ENCODE results near the gene C4B.
A peak's percentile ranks its signal among the peaks of the same experiment; 100 is the strongest.
"Not testable (repeated sequence)": the region's sequence is repeated elsewhere in the genome, so short reads cannot be mapped to it uniquely, and the experiment has no call there.

The C4B gene

DNA sequence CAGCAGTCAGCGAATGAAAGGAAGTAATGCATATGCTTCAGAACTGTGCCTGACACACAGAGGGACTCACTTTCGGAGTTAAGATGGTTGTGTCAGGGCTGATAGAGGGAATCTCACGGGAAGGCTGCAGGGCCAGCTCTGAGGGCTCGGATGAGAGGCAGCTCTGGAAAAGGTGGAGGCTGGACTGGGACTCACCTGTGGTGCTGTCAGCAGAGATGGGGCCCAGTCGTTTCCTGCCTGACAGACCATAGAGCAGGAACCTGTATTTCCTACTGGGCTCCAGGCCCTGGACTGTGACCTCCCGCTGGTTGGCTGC lies 32.9 kb downstream of the C4B start:
- no peak for DNase-seq (ENCODE audit: low read depth)
- H3K4me1 ChIP-seq (ENCODE audit: control insufficient read depth, insufficient read depth, low read length): peaks cover 22% of the 10 kb centered on the region
- H3K4me3 ChIP-seq (ENCODE audit: low read length): no peak overlapping the region
- no peaks in the 10 kb centered on the region for H3K36me3 ChIP-seq (ENCODE audit: control insufficient read depth, insufficient read depth, low read length, severe bottlenecking)
- H3K9ac ChIP-seq (ENCODE audit: low read length): peak overlapping the region; percentile 78
- H3K9me3 ChIP-seq (ENCODE audit: control insufficient read depth, low read length): no peaks in the 10 kb centered on the region
- H3K27me3 ChIP-seq (replicated peaks; ENCODE audit: control insufficient read depth, insufficient read depth, low read length): no peaks in the 10 kb centered on the region

DNA sequence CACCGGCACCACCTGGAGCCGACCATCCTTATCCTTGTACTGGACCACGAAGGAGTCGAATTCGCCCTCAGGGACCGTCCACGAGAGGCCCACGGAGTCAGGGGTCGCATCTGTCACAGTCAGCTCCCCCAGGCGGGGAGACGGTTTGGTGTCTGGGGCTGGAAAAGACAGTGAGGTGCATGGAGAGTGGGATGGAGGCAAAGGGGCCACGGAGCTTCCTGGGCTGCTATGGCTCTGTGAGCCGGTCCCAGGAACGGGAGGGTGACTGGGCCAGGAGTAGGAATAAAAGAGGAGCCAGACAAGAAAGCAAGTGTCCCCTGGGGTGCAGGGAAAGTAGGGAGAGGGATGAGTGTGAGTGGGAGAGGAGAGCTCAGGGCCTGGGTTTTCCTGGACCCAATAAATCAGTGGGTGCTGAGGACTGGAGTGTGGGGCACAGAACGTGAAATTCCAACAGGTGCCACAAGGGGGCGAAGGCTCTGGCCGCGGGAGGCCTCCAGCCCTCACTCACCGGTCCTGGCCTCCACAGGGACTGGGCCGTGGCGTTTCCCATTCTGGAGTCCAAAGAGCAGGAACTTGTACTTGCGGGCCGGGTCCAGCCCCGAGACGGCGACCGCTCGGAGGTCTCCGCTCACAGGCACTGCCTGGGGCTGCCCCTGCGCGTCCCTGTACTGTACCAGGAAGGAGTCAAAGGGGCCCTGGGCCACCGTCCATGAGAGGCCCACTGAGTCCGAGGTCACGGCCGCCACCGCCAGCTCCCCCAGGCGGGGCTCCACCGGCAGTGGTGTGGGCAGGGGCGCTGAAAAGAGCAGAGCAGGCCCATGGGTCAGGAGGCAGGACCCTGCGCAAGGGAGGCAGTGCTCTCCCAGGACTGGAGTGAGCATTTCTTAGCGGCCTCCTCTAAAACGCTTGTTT lies 33.5 kb downstream of the C4B start:
- Histone ChIP-seq H3K36me3 (ENCODE audit: control insufficient read depth, insufficient read depth, low read length, severe bottlenecking) (no peaks in the 10 kb centered on the region), H3K27me3 (replicated peaks; ENCODE audit: control insufficient read depth, insufficient read depth, low read length) (no peaks in the 10 kb centered on the region), H3K9me3 (ENCODE audit: control insufficient read depth, low read length) (no peaks in the 10 kb centered on the region), H3K4me3 (ENCODE audit: low read length) (no peak overlapping the region), H3K9ac (ENCODE audit: low read length) (peak overlapping the region; percentile 78), H3K4me1 (ENCODE audit: control insufficient read depth, insufficient read depth, low read length) (peaks cover 22% of the 10 kb centered on the region)
- peak; percentile 77 for DNase-seq (ENCODE audit: low read depth)

DNA sequence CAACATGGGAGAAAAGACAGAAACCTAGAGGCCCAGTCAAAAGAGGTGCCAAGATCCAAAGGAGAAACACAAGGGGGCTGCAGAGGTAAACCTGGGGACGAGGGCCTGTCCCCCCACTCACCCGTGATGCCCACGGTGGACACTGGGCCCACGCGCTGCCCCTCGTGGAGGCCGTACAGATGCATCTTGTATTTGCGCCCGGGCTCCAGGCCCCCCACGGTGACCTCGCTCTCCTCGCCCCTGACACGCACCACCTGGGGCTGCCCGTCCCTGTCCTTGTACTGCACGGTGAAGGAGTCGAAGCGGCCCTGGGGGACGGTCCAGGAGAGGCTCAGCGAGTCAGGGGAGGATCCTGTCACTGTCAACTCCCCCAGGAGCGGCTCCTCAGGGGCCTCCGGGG lies 34.6 kb downstream of the C4B start:
- not testable (repeated sequence) for DNase-seq (ENCODE audit: low read depth); H3K9me3 ChIP-seq (ENCODE audit: control insufficient read depth, low read length); H3K36me3 ChIP-seq (ENCODE audit: control insufficient read depth, insufficient read depth, low read length, severe bottlenecking); H3K27me3 ChIP-seq (replicated peaks; ENCODE audit: control insufficient read depth, insufficient read depth, low read length); H3K4me3 ChIP-seq (ENCODE audit: low read length); H3K9ac ChIP-seq (ENCODE audit: low read length)
- peaks cover 22% of the 10 kb centered on the region for H3K4me1 ChIP-seq (ENCODE audit: control insufficient read depth, insufficient read depth, low read length)

- H3K4me1 ChIP-seq (ENCODE audit: control insufficient read depth, insufficient read depth, low read length): peaks cover 22% of the 10 kb centered on the region
- DNase-seq (ENCODE audit: low read depth); H3K9ac ChIP-seq (ENCODE audit: low read length); H3K27me3 ChIP-seq (replicated peaks; ENCODE audit: control insufficient read depth, insufficient read depth, low read length); H3K4me3 ChIP-seq (ENCODE audit: low read length); H3K36me3 ChIP-seq (ENCODE audit: control insufficient read depth, insufficient read depth, low read length, severe bottlenecking); H3K9me3 ChIP-seq (ENCODE audit: control insufficient read depth, low read length): not testable (repeated sequence)
Measured at GRCh38 chr6:32049736-32050135, 35.1 kb downstream of the C4B start.

DNA sequence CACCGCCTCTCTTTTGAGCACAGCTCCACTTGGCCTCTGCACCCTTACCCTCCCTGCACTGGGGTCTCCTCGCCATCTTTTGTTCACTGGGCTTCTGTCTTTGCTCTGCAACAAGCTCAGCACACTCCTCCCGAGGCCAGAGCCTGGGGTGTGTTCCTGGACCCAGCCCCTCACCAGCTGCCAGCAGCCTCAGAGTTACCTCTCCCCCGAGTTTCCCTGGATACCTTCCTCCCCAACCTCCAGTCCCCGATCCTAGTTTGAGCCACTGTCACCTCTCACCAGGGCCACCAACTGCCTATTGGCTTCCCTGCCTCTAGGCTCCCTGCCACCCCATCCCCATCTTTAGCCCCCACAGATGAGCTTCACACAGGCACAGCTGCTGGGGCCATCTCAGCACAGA lies 36.0 kb downstream of the C4B start:
- no peak for DNase-seq (ENCODE audit: low read depth)
- Histone ChIP-seq H3K9me3 (ENCODE audit: control insufficient read depth, low read length) (no peaks in the 10 kb centered on the region), H3K4me1 (ENCODE audit: control insufficient read depth, insufficient read depth, low read length) (peaks cover 22% of the 10 kb centered on the region), H3K27me3 (replicated peaks; ENCODE audit: control insufficient read depth, insufficient read depth, low read length) (no peaks in the 10 kb centered on the region), H3K4me3 (ENCODE audit: low read length) (no peak overlapping the region), H3K9ac (ENCODE audit: low read length) (no peak overlapping the region), H3K36me3 (ENCODE audit: control insufficient read depth, insufficient read depth, low read length, severe bottlenecking) (no peaks in the 10 kb centered on the region)

GRCh38 chr6:32052626-32053025 lies 38.0 kb downstream of the C4B start:
- H3K4me3 ChIP-seq (ENCODE audit: low read length); H3K9me3 ChIP-seq (ENCODE audit: control insufficient read depth, low read length); DNase-seq (ENCODE audit: low read depth); H3K36me3 ChIP-seq (ENCODE audit: control insufficient read depth, insufficient read depth, low read length, severe bottlenecking); H3K27me3 ChIP-seq (replicated peaks; ENCODE audit: control insufficient read depth, insufficient read depth, low read length); H3K9ac ChIP-seq (ENCODE audit: low read length); H3K4me1 ChIP-seq (ENCODE audit: control insufficient read depth, insufficient read depth, low read length): not testable (repeated sequence)

GRCh38 chr6:32053314-32053713 lies 38.7 kb downstream of the C4B start:
- DNase-seq (ENCODE audit: low read depth); H3K4me1 ChIP-seq (ENCODE audit: control insufficient read depth, insufficient read depth, low read length); H3K9ac ChIP-seq (ENCODE audit: low read length); H3K27me3 ChIP-seq (replicated peaks; ENCODE audit: control insufficient read depth, insufficient read depth, low read length); H3K9me3 ChIP-seq (ENCODE audit: control insufficient read depth, low read length); H3K4me3 ChIP-seq (ENCODE audit: low read length); H3K36me3 ChIP-seq (ENCODE audit: control insufficient read depth, insufficient read depth, low read length, severe bottlenecking): not testable (repeated sequence)

- not testable (repeated sequence) for H3K36me3 ChIP-seq (ENCODE audit: control insufficient read depth, insufficient read depth, low read length, severe bottlenecking); H3K4me3 ChIP-seq (ENCODE audit: low read length); H3K9me3 ChIP-seq (ENCODE audit: control insufficient read depth, low read length); DNase-seq (ENCODE audit: low read depth); H3K9ac ChIP-seq (ENCODE audit: low read length); H3K27me3 ChIP-seq (replicated peaks; ENCODE audit: control insufficient read depth, insufficient read depth, low read length)
- peaks cover 13% of the 10 kb centered on the region for H3K4me1 ChIP-seq (ENCODE audit: control insufficient read depth, insufficient read depth, low read length)
Measured at GRCh38 chr6:32055756-32056155, 41.2 kb downstream of the C4B start.

- no peaks in the 10 kb centered on the region for H3K9me3 ChIP-seq (ENCODE audit: control insufficient read depth, low read length)
- H3K4me1 ChIP-seq (ENCODE audit: control insufficient read depth, insufficient read depth, low read length): peaks cover 13% of the 10 kb centered on the region
- H3K4me3 ChIP-seq (ENCODE audit: low read length): no peak overlapping the region
- H3K9ac ChIP-seq (ENCODE audit: low read length): no peak overlapping the region
- DNase-seq (ENCODE audit: low read depth): no peak
- H3K36me3 ChIP-seq (ENCODE audit: control insufficient read depth, insufficient read depth, low read length, severe bottlenecking): no peaks in the 10 kb centered on the region
- H3K27me3 ChIP-seq (replicated peaks; ENCODE audit: control insufficient read depth, insufficient read depth, low read length): no peaks in the 10 kb centered on the region
Measured at GRCh38 chr6:32056254-32056653, 41.7 kb downstream of the C4B start.

GRCh38 chr6:32057966-32058365 lies 43.4 kb downstream of the C4B start:
- Histone ChIP-seq H3K4me3 (ENCODE audit: low read length) (peak overlapping the region; percentile 23), H3K9ac (ENCODE audit: low read length) (no peak overlapping the region), H3K27me3 (replicated peaks; ENCODE audit: control insufficient read depth, insufficient read depth, low read length) (no peaks in the 10 kb centered on the region), H3K9me3 (ENCODE audit: control insufficient read depth, low read length) (no peaks in the 10 kb centered on the region), H3K36me3 (ENCODE audit: control insufficient read depth, insufficient read depth, low read length, severe bottlenecking) (no peaks in the 10 kb centered on the region), H3K4me1 (ENCODE audit: control insufficient read depth, insufficient read depth, low read length) (peaks cover 13% of the 10 kb centered on the region)
- DNase-seq (ENCODE audit: low read depth): no peak

GRCh38 chr6:32058511-32058963 lies 43.9 kb downstream of the C4B start:
- Histone ChIP-seq H3K4me1 (ENCODE audit: control insufficient read depth, insufficient read depth, low read length) (peaks cover 13% of the 10 kb centered on the region), H3K9ac (ENCODE audit: low read length) (no peak overlapping the region), H3K9me3 (ENCODE audit: control insufficient read depth, low read length) (no peaks in the 10 kb centered on the region), H3K4me3 (ENCODE audit: low read length) (peak overlapping the region; percentile 54), H3K36me3 (ENCODE audit: control insufficient read depth, insufficient read depth, low read length, severe bottlenecking) (no peaks in the 10 kb centered on the region), H3K27me3 (replicated peaks; ENCODE audit: control insufficient read depth, insufficient read depth, low read length) (no peaks in the 10 kb centered on the region)
- no peak for DNase-seq (ENCODE audit: low read depth)
